GM06990 (cell line): Measurements from ENCODE around the gene PGLYRP3.

ENCODE experiments used
- DNase-seq: peaks from one replicate; pipeline ENCODE4 v3.0.0-alpha.2; 2011; ENCODE audit not compliant: insufficient read length; ENCODE audit errors: extremely low read depth
- H3K27me3 ChIP-seq: replicated peaks from 2 replicates; pipeline ENCODE4 v1.6.0; 2011; ENCODE audit warnings: low read length; ENCODE audit not compliant: control insufficient read depth, insufficient read depth
- H3K36me3 ChIP-seq: 2 replicates; pipeline ENCODE4 v1.5.1; 2011; ENCODE audit warnings: low read length; ENCODE audit not compliant: control insufficient read depth, insufficient read depth
- H3K4me3 ChIP-seq: replicated peaks from 2 replicates; pipeline ENCODE4 v1.5.1; 2011; ENCODE audit warnings: low read depth, mild to moderate bottlenecking, control low read depth, low read length
- TF ChIP-seq, protein P1 (sequence below): IDR thresholded peaks from 2 replicates; pipeline ENCODE4 v1.5.1; 2011; ENCODE audit warnings: low read length, control low read depth, mild to moderate bottlenecking, inconsistent platforms; ENCODE audit not compliant: insufficient read depth, poor library complexity, severe bottlenecking

Gene PGLYRP3

GRCh38 chr1:153312570-153313186 is at the start of gene PGLYRP3:
TSS of gene PGLYRP3 (minus strand) at chr1:153312952. CDS start at chr1:153310665, 2,287 bp downstream.
- Histone ChIP-seq H3K36me3 (no peaks in the 10 kb centered on the region), H3K27me3 (no peaks in the 10 kb centered on the region; the same call in 1 of the 2 replicates), H3K4me3 (no peak within 1 kb of the TSS)
- DNase-seq: no peak
- TF ChIP-seq, protein P1, sequence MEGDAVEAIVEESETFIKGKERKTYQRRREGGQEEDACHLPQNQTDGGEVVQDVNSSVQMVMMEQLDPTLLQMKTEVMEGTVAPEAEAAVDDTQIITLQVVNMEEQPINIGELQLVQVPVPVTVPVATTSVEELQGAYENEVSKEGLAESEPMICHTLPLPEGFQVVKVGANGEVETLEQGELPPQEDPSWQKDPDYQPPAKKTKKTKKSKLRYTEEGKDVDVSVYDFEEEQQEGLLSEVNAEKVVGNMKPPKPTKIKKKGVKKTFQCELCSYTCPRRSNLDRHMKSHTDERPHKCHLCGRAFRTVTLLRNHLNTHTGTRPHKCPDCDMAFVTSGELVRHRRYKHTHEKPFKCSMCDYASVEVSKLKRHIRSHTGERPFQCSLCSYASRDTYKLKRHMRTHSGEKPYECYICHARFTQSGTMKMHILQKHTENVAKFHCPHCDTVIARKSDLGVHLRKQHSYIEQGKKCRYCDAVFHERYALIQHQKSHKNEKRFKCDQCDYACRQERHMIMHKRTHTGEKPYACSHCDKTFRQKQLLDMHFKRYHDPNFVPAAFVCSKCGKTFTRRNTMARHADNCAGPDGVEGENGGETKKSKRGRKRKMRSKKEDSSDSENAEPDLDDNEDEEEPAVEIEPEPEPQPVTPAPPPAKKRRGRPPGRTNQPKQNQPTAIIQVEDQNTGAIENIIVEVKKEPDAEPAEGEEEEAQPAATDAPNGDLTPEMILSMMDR: no peak

- TF ChIP-seq, protein P1: no peak
- DNase-seq: no peak
- Histone ChIP-seq H3K4me3 (no peak overlapping the region), H3K36me3 (no peaks in the 10 kb centered on the region), H3K27me3 (no peaks in the 10 kb centered on the region; the same call in 1 of the 2 replicates)
These were observed 49.5 kb upstream of the PGLYRP3 start for GRCh38 chr1:153362187-153362775.

- no peak for DNase-seq
- Histone ChIP-seq H3K4me3 (no peak overlapping the region), H3K36me3 (no peaks in the 10 kb centered on the region), H3K27me3 (no peaks in the 10 kb centered on the region; the same call in none of the 2 replicates)
- TF ChIP-seq, protein P1: no peak
These were observed 48.8 kb upstream of the PGLYRP3 start for GRCh38 chr1:153361480-153362109.

- TF ChIP-seq, protein P1: no peak
- H3K36me3 ChIP-seq: no peaks in the 10 kb centered on the region
- no peak overlapping the region for H3K4me3 ChIP-seq
- DNase-seq: no peak
- no peaks in the 10 kb centered on the region; the same call in none of the 2 replicates for H3K27me3 ChIP-seq
These were observed 48.1 kb upstream of the PGLYRP3 start for GRCh38 chr1:153360592-153361479.

DNA sequence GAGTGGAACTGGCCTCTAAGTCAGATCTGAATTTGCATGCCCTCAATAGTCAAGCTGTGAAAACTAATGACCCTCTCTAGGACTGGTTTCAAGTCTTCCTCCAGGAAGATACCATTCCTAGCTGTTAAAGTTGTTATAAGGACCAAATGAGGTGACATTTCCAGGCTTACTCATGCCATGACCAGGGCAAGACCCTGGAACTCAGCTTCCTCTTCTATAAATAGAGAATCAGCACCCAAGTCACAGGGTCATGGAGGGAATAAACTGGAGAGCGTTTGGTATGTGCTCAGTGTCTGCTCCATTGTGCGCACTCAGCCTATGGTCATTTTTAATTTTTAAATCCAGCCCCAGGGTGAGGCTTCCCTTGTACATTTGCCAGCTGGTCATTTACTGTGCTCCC is 47.4 kb upstream of the PGLYRP3 start:
- no peaks in the 10 kb centered on the region for H3K36me3 ChIP-seq
- H3K27me3 ChIP-seq: no peaks in the 10 kb centered on the region; the same call in none of the 2 replicates
- TF ChIP-seq, protein P1: no peak
- no peak for DNase-seq
- no peak overlapping the region for H3K4me3 ChIP-seq
